Small intestine (tissue), 7 donors: ENCODE data around the gene HIGD2A. TPM values are rescaled to one million over a fixed set of nuclear protein-coding genes. Genes with fewer than 3 reads are reported as not detected.

ENCODE experiments used
- DNase-seq, 2 donors: peaks; one replicate each; pipeline versions ENCODE4 v3.0.0 to v3.0.0-alpha.2; 2013
- FAIRE-seq: peaks from 2 replicates; lab custom pipeline; 2012; peaks lifted over from hg19 to GRCh38; lab: Jason Lieb, UNC
- H3K27ac ChIP-seq, 3 donors: one replicate each; pipeline ENCODE4 v1.5.1; 2013; ENCODE audit warnings: low read length in 2 of 3, mild to moderate bottlenecking in 2 of 3, control low read depth in 1 of 3, inconsistent platforms in 1 of 3, low read depth in 1 of 3, moderate library complexity in 1 of 3
- H3K27me3 ChIP-seq, 3 donors: one replicate each; pipeline ENCODE4 v1.6.1; 2013; ENCODE audit warnings: low read length in 3 of 3, inconsistent platforms in 1 of 3; ENCODE audit not compliant: control insufficient read depth in 3 of 3, insufficient read depth in 3 of 3
- H3K36me3 ChIP-seq, 3 donors: one replicate each; pipeline ENCODE4 v1.6.1; 2013; ENCODE audit warnings: low read length in 3 of 3, inconsistent platforms in 1 of 3, low read depth in 1 of 3, mild to moderate bottlenecking in 1 of 3, moderate library complexity in 1 of 3; ENCODE audit not compliant: control insufficient read depth in 3 of 3, insufficient read depth in 2 of 3
- H3K4me1 ChIP-seq, 3 donors: one replicate each; pipeline ENCODE4 v1.6.1; 2013; ENCODE audit warnings: low read length in 2 of 3, inconsistent platforms in 1 of 3, low read depth in 1 of 3, mild to moderate bottlenecking in 1 of 3, moderate library complexity in 1 of 3; ENCODE audit not compliant: control insufficient read depth in 3 of 3, insufficient read depth in 2 of 3
- H3K4me3 ChIP-seq, 3 donors: one replicate each; pipeline ENCODE4 v1.5.1; 2013; ENCODE audit warnings: low read length in 3 of 3, control low read depth in 1 of 3, inconsistent platforms in 1 of 3, low read depth in 1 of 3, mild to moderate bottlenecking in 1 of 3, moderate library complexity in 1 of 3
- H3K9me3 ChIP-seq, 2 donors: one replicate each; pipeline ENCODE4 v1.6.1; 2013; ENCODE audit warnings: low read depth in 1 of 2, low read length in 1 of 2; ENCODE audit not compliant: control insufficient read depth in 2 of 2, insufficient read depth in 1 of 2
- WGBS, 3 donors: extraction: QIAGEN DNeasy Blood & Tissue Kit; methylation state at CpG; one replicate each; pipeline ENCODE4 v1.1.7; 2013; 5-methylcytosine and 5-hydroxymethylcytosine counted together
- polyA plus RNA-seq, 4 donors: library from polyadenylated mRNA; stranded (reverse) in 3 of 4; unstranded in 1 of 4; fragments of 200-250 nt in 3 of 4; fragments of 120-200 nt in 1 of 4; gene quantifications; one replicate each; pipeline versions ENCODE4 v1.2.1 to v1.2.3, GENCODE V29; 2013
- donor health status: healthy with polysubstance abuse.
- donor health status: control.
- donor health status: control.
- donor health status: Bipolar disorder and iron deficiency.
- donor health status: healthy.

Gene HIGD2A
- polyA plus RNA-seq, 4 donors, result 116 to 343 (median 270) TPM

GRCh38 chr5:176436656-176437055 is 48.1 kb downstream of the HIGD2A start:
- Histone ChIP-seq H3K36me3 (no peaks in the 10 kb centered on the region), H3K4me1 (peaks cover 0 to 11% (median 0%) of the 10 kb centered on the region in 3 donors), H3K4me3 (no peak overlapping the region), H3K9me3 (no peaks in the 10 kb centered on the region), H3K27ac (no peak overlapping the region), H3K27me3 (no peaks in the 10 kb centered on the region)
- DNase-seq, result no peak
- FAIRE-seq, result no peak
- WGBS, 3 donors, result 11 to 22% (median 17%) methylated on average over 5 of the region's 5 CpGs

- Histone ChIP-seq H3K4me1 (peaks cover 0 to 11% (median 0%) of the 10 kb centered on the region in 3 donors), H3K9me3 (no peaks in the 10 kb centered on the region), H3K4me3 (no peak overlapping the region), H3K27ac (no peak overlapping the region), H3K27me3 (peaks cover 0 to 2% (median 0%) of the 10 kb centered on the region in 3 donors), H3K36me3 (no peaks in the 10 kb centered on the region)
- WGBS, 3 donors, result 84 to 90% (median 90%) methylated on average over 12 of the region's 12 CpGs
- DNase-seq (no peak), FAIRE-seq (no peak)
Measured at GRCh38 chr5:176438959-176439757, 50.6 kb downstream of the HIGD2A start.

Other genes with a start within 250 kb of the HIGD2A start
- 10 to 100 TPM in 2 of 4 donors, 1 to 10 TPM in 2; 5.9 to 16.1 (median 10.8) TPM for gene SIMC1, start 150.3 kb upstream of the HIGD2A start, polyA plus RNA-seq
- gene KIAA1191, start 27.0 kb upstream of the HIGD2A start, polyA plus RNA-seq, result 100 to 1,000 TPM in 1 of 4 donors, 10 to 100 TPM in 3; 43.7 to 132 (median 84.9) TPM
- gene ARL10, start 23.3 kb upstream of the HIGD2A start, polyA plus RNA-seq, result 1 to 10 TPM in 1 of 4 donors, under 1 TPM in 2, not detected in 1; under 0.01 to 2.4 (median 0.97) TPM
- gene NOP16, start 153 bp upstream of the HIGD2A start, polyA plus RNA-seq, result 10 to 100 TPM; 22.5 to 47.6 (median 29.2) TPM
- gene CLTB, start 27.8 kb downstream of the HIGD2A start, polyA plus RNA-seq, result 100 to 1,000 TPM; 160 to 359 (median 263) TPM
- gene FAF2, start 59.6 kb downstream of the HIGD2A start, polyA plus RNA-seq, result 10 to 100 TPM in 3 of 4 donors, 1 to 10 TPM in 1; 6.8 to 48.9 (median 15.4) TPM
- 10 to 100 TPM; 13.5 to 56.9 (median 20.8) TPM for gene RNF44, start 148.7 kb downstream of the HIGD2A start, polyA plus RNA-seq
- gene CDHR2, start 160.6 kb downstream of the HIGD2A start, polyA plus RNA-seq, result 100 to 1,000 TPM in 3 of 4 donors, 10 to 100 TPM in 1; 50.1 to 545 (median 420) TPM
- 1 to 10 TPM in 2 of 4 donors, under 1 TPM in 1, not detected in 1; 0.54 to 9.0 (median 1.6) TPM for gene GPRIN1, start 221.4 kb downstream of the HIGD2A start, polyA plus RNA-seq
- gene SNCB, start 241.8 kb downstream of the HIGD2A start, polyA plus RNA-seq, result under 1 TPM in 2 of 4 donors, not detected in 2; 0.16 to 0.73 TPM
- gene EIF4E1B, start 241.9 kb downstream of the HIGD2A start, polyA plus RNA-seq, result under 1 TPM in 1 of 4 donors, not detected in 3; 0.22 TPM